Esophagus squamous epithelium (tissue), 4 donors: ENCODE results near the gene ZNF836.

Experiments
- CTCF ChIP-seq, 6 experiments: fragments of 450-650 bp in 4 of 6; fragments of 200-600 bp in 2 of 6; sonication (generic) in 2 of 6; IDR thresholded peaks; one replicate each; pipeline ENCODE4 v1.5.1; 2016 to 2019; ENCODE audit warnings: antibody characterized with exemption in 6 of 6, mild to moderate bottlenecking in 4 of 6, moderate library complexity in 4 of 6
- POLR2A ChIP-seq, 4 donors: fragments of 450-650 bp; IDR thresholded peaks; one replicate each; pipeline ENCODE4 v1.6.1; 2017; ENCODE audit warnings: antibody characterized with exemption in 4 of 4, mild to moderate bottlenecking in 4 of 4, moderate library complexity in 3 of 4

GRCh38 chr19:52114691-52115090 is 56.7 kb downstream of the ZNF836 start:
- TF ChIP-seq CTCF (IDR thresholded peaks at IDR 0.05) (no peak), POLR2A (IDR thresholded peaks at IDR 0.05) (no peak)
